PC-3 (cell line): Measurements from ENCODE around the gene SPESP1.

Source experiments
- EZH2 ChIP-seq: fragments of 300-600 bp; sonication (generic); IDR thresholded peaks from one replicate; pipeline ENCODE4 v1.6.1; 2017; ENCODE audit warnings: antibody characterized with exemption, mild to moderate bottlenecking, low read length; ENCODE audit not compliant: unreplicated experiment
- TF ChIP-seq, protein P1 (sequence below): fragments of 300-600 bp; sonication (generic); conservative IDR thresholded peaks from 2 replicates; pipeline ENCODE4 v1.5.1; 2017; ENCODE audit warnings: antibody characterized with exemption, low read depth, mild to moderate bottlenecking, low read length

DNA sequence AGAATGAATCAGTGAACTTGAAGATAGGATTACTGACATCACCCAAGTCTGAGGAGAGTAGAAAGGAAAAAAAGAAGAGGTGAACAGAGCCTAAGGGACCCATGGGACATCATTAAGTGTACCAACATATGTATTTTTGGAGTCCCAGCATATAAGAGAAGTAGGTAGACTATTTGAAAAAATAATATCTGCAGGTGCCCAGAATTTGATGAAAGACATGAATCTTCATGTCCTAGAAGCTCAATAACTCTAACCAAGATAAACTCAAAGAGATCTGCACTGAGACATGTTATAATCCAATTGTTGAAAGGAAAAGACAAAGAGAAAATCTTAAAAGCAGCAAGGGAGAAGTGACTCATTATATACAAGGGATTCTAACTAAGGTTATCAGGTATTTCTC, 39.0 kb downstream of the SPESP1 start:
- TF ChIP-seq, protein P1, sequence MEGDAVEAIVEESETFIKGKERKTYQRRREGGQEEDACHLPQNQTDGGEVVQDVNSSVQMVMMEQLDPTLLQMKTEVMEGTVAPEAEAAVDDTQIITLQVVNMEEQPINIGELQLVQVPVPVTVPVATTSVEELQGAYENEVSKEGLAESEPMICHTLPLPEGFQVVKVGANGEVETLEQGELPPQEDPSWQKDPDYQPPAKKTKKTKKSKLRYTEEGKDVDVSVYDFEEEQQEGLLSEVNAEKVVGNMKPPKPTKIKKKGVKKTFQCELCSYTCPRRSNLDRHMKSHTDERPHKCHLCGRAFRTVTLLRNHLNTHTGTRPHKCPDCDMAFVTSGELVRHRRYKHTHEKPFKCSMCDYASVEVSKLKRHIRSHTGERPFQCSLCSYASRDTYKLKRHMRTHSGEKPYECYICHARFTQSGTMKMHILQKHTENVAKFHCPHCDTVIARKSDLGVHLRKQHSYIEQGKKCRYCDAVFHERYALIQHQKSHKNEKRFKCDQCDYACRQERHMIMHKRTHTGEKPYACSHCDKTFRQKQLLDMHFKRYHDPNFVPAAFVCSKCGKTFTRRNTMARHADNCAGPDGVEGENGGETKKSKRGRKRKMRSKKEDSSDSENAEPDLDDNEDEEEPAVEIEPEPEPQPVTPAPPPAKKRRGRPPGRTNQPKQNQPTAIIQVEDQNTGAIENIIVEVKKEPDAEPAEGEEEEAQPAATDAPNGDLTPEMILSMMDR: no peak
- TF ChIP-seq EZH2: no peak
